MM.1S (cell line): Measurements from ENCODE around the gene TACC2.

Source experiments
- EZH2 ChIP-seq: fragments of 300-600 bp; sonication (generic); optimal IDR thresholded peaks from 2 replicates; pipeline ENCODE3; 2017; ENCODE audit warnings: low read depth, mild to moderate bottlenecking, antibody characterized with exemption, low read length, mixed read lengths
- EZH2phosphoT487 ChIP-seq: fragments of 300-600 bp; sonication (generic); IDR thresholded peaks from 2 replicates; pipeline ENCODE4 v1.6.1; 2018; ENCODE audit warnings: antibody characterized with exemption, low read length
- TF ChIP-seq, protein P1 (sequence below): fragments of 300-600 bp; sonication (generic); IDR thresholded peaks from 2 replicates; pipeline ENCODE4 v1.5.1; 2016; ENCODE audit warnings: antibody characterized with exemption, low read length, mixed read lengths

DNA sequence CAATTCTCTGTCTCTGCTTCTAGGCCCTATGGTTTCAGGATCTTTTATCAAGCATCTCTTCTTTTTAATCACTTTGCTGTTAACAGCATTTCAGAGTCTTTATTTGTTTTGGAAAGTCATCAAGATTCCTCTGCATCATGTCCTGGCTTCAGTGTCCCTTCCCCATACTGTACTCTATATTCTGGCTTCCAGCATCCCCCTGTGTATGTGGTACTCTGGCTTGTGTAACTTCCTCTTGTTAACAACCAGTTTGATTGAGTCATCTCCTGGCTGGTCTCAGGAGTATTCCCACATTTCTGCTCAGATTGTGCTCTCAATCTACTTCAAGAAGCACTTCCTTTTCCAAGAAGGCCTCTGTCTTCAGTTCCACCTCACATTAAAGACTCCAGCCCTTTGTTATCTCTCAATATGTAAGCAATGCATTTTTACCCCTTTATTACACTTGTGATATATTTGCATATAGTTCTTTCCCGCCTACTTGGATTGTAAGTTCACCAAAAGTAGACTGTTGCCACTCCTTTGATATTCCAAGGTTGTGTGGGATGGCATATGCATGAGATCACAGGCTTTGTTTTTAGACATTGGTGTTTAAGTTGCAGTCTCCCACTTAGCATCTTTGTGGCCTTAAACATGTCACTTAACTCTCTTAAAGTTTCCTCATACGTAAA, 46.1 kb upstream of the TACC2 start:
- TF ChIP-seq, protein P1, sequence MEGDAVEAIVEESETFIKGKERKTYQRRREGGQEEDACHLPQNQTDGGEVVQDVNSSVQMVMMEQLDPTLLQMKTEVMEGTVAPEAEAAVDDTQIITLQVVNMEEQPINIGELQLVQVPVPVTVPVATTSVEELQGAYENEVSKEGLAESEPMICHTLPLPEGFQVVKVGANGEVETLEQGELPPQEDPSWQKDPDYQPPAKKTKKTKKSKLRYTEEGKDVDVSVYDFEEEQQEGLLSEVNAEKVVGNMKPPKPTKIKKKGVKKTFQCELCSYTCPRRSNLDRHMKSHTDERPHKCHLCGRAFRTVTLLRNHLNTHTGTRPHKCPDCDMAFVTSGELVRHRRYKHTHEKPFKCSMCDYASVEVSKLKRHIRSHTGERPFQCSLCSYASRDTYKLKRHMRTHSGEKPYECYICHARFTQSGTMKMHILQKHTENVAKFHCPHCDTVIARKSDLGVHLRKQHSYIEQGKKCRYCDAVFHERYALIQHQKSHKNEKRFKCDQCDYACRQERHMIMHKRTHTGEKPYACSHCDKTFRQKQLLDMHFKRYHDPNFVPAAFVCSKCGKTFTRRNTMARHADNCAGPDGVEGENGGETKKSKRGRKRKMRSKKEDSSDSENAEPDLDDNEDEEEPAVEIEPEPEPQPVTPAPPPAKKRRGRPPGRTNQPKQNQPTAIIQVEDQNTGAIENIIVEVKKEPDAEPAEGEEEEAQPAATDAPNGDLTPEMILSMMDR: no peak
- TF ChIP-seq EZH2phosphoT487: no peak
- no peak for TF ChIP-seq EZH2
